Mucosa of descending colon (tissue), 3 donors: Measurements from ENCODE around the gene TTC34. TPM values are rescaled to one million over a fixed set of nuclear protein-coding genes. Genes with fewer than 3 reads are reported as not detected.

Experiments
- ATAC-seq: fragments of 200-7000 bp; cut with Tn5 transposase; one replicate; pipeline ENCODE4 v1.9.1; 2020; ENCODE audit warnings: mild to moderate bottlenecking, moderate library complexity
- DNase-seq, 3 donors: peaks; one replicate each; pipeline ENCODE4 v3.0.0-alpha.2; 2020
- H3K36me3 ChIP-seq: fragments of 200-600 bp; one replicate; pipeline ENCODE4 v1.8.0; 2021; ENCODE audit warnings: low read depth, mild to moderate bottlenecking
- H3K4me1 ChIP-seq: fragments of 200-600 bp; one replicate; pipeline ENCODE4 v1.8.0; 2021; ENCODE audit warnings: low read depth, mild to moderate bottlenecking
- H3K4me3 ChIP-seq: fragments of 200-600 bp; one replicate; pipeline ENCODE4 v1.8.0; 2021; ENCODE audit warnings: mild to moderate bottlenecking
- H3K9me3 ChIP-seq: fragments of 200-600 bp; one replicate; pipeline ENCODE4 v1.8.0; 2021; ENCODE audit warnings: mild to moderate bottlenecking
- intact Hi-C, 2 donors: fragments of 100-400 bp; cut with DNase I in 1 of 2; cut with micrococcal nuclease in 1 of 2; formaldehyde crosslinking; loops; one replicate each; pipeline versions ENCODE4 v1.11.0 to v1.11.1; 2022; cut with DNase I, micrococcal nuclease
- total RNA-seq, 3 donors: library from RNA; stranded (reverse); fragmentation: NEBNext Ultra II Directional in 2 of 3; extraction: Animal tissue kit (Norgen Biotek cat#: 25700) in 2 of 3; gene quantifications; one replicate each; pipeline versions ENCODE4 v1.2.1 to v1.2.4, GENCODE V29; 2021 to 2023
- TF ChIP-seq, protein P1 (sequence below): fragments of 200-600 bp; IDR thresholded peaks from one replicate; pipeline ENCODE4 v1.8.0; 2022; ENCODE audit warnings: antibody characterized with exemption, mild to moderate bottlenecking
- donor health status: DM: no; HTN: no; CAD: no; lungs with moderate emphysema.
- donor health status: DM: no; HTN: no; CAD: no.
- donor health status: DM: no; HTN: yes; CAD: no.

The TTC34 gene
- total RNA-seq, 3 donors from 2014 or later: 0.43 to 1.1 (median 0.61) TPM

DNA sequence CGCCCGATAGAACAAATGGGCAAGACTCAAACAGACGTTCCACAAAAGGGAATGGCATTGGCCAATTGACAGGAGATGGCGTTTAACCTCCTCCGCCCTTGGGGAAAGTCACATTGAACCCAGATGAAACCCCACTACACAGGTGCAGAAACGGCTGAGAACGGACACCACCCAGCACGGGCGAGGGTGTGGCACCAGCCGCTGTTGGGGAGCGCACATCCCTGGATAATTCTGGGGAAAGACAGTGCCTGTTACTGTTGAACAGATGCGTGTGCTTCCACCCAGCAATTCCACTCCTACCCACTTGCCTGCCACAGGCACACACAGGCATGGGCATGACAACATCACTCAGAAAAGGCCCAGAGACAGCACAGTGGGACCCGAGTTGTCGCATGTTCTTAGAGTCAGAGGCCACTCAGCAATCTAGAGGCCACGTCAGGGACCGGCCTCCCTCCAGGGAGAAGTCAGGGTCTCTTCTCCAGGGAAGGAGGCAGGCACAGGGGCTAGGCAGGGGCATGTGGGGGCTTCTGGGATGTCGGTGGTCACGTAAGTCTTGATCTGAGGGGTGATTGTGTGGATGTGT is 199.7 kb downstream of the TTC34 start:
- DNase-seq: no peak
- ATAC-seq: no peak

DNA sequence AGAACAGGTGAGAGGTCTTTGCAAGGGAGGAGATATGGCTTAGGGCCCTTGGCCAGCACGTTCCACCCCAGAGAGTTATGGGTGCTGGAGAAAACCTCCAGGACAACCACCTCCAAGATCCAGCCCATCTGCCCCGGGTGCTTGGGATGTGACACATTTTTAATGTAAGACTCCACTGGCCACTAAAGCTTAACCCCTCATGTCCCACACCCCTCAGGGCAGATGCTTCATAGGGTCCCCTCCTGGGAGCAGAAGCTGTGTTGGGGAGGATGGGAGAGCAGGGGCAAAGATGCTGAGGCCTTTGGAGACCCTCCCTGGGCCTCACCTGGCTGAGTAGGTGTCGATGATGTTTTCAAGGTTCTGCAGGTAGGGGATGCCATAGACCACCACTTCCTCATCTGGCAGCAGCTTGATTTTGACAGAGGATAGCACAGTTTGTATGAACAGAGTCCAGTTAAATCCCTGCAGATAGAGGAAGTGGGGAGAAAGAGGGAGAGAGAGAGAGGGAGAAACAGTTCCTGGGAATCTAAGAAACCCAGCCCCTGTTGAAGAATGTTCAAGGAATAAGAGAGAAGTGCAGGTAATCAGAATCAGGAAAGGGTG is 203.1 kb downstream of the TTC34 start:
- DNase-seq (no peak), ATAC-seq (no peak)
- intact Hi-C loops: no loop called here

More for the DNA sequence above, 199.7 kb downstream of the TTC34 start:
- no peaks in the 10 kb centered on the region for H3K4me1 ChIP-seq
- H3K9me3 ChIP-seq: no peaks in the 10 kb centered on the region
- TF ChIP-seq, protein P1, sequence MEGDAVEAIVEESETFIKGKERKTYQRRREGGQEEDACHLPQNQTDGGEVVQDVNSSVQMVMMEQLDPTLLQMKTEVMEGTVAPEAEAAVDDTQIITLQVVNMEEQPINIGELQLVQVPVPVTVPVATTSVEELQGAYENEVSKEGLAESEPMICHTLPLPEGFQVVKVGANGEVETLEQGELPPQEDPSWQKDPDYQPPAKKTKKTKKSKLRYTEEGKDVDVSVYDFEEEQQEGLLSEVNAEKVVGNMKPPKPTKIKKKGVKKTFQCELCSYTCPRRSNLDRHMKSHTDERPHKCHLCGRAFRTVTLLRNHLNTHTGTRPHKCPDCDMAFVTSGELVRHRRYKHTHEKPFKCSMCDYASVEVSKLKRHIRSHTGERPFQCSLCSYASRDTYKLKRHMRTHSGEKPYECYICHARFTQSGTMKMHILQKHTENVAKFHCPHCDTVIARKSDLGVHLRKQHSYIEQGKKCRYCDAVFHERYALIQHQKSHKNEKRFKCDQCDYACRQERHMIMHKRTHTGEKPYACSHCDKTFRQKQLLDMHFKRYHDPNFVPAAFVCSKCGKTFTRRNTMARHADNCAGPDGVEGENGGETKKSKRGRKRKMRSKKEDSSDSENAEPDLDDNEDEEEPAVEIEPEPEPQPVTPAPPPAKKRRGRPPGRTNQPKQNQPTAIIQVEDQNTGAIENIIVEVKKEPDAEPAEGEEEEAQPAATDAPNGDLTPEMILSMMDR: no peak
- intact Hi-C loops: no loop called here
- H3K36me3 ChIP-seq: no peaks in the 10 kb centered on the region
- no peak overlapping the region for H3K4me3 ChIP-seq

DNA sequence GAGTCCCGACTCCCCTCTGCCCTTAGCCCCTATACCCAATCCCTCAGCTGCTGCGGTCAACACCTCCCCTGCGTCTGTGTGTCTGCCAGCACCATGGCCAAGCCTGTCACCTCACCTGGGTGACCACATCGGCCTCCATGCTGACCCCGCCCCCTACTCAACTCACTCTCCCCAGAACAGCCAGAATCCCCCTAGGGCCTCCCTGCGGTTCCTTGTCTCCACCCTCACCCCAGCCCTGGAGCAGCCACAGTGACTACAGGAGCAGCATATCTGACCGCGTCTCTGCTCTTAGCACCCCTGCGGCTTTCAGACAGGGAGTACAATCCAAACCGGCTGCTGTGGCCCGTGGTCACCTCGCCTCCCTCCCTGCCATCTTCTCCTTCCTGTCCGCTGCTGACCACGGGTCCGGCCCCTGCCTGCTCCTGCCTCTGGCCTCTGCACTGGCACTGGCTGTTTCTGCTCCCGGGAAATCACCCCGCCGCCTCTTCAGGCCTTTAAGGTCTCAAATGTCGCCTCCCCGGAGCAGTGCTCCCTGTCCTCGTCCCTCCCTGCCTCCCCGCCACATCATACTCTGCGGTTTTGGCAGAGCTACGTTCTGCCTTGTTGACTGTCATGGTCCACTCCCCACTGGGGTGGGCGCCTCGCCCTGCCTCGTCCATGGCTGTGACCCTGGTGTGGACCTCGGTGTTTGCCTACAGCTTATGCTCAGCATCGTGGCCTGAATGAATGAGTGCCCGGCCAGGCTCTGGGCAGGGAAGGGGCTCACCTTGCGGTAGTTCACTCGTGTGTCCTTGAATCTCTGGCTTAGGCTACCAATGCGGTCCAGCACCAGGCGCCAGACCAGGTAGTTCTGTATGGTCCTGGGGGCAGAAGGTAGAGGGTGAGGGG is 203.8 kb downstream of the TTC34 start:
- intact Hi-C loops: no loop called here
- Histone ChIP-seq H3K4me1 (peaks cover 16% of the 10 kb centered on the region), H3K4me3 (no peak overlapping the region), H3K36me3 (no peaks in the 10 kb centered on the region), H3K9me3 (no peaks in the 10 kb centered on the region)
- DNase-seq: peak in 2 of 3 donors; percentile 23 to 39
- ATAC-seq: no peak
- TF ChIP-seq, protein P1: no peak

More for the DNA sequence above, 203.1 kb downstream of the TTC34 start:
- no peaks in the 10 kb centered on the region for H3K9me3 ChIP-seq
- H3K36me3 ChIP-seq: no peaks in the 10 kb centered on the region
- H3K4me3 ChIP-seq: no peak overlapping the region
- TF ChIP-seq, protein P1: no peak
- peaks cover 9% of the 10 kb centered on the region for H3K4me1 ChIP-seq

DNA sequence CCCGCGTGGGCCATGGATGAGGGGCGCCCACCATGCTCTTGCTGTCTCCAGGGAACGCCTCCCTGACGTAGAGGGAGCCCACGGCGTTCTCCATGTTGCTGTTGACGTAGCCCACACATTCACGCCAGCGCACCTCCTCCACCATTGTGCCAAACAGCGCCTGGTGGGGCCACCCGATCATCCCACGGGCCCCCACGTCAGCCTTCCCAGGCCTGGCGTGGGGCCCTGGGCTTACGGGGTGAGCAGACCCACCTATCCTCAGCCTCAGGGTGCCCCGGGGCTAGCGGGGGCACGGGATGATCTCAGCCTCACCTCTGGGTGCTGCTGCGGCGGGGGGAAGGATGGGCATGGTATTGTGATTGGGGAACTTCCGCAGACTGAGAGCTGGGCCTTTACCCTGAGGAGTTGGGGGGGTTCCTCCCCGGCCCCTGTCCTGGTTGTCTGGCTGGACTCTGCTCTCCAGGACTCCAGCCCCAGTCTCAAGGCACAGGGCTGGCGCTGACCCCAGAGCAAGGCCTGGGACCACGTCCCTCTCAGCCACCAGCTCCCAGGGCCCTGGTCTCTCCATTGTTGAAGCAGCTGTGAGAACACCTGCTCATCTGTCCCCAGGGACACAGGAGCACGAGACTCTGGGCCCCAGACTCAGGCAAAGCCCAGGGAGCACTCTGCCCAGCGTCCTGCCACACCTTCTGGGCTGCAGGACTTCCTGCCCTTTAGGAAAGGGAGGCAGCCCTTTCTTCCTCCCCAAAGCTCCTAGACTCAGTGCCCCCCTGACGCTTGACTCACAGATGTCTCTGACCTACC is 204.8 kb downstream of the TTC34 start:
- H3K36me3 ChIP-seq: no peaks in the 10 kb centered on the region
- no peaks in the 10 kb centered on the region for H3K9me3 ChIP-seq
- intact Hi-C loops: no loop called here
- ATAC-seq (no peak), DNase-seq (peak in 1 of 3 donors; percentile 28)
- TF ChIP-seq, protein P1: no peak
- peaks cover 18% of the 10 kb centered on the region for H3K4me1 ChIP-seq
- no peak overlapping the region for H3K4me3 ChIP-seq

DNA sequence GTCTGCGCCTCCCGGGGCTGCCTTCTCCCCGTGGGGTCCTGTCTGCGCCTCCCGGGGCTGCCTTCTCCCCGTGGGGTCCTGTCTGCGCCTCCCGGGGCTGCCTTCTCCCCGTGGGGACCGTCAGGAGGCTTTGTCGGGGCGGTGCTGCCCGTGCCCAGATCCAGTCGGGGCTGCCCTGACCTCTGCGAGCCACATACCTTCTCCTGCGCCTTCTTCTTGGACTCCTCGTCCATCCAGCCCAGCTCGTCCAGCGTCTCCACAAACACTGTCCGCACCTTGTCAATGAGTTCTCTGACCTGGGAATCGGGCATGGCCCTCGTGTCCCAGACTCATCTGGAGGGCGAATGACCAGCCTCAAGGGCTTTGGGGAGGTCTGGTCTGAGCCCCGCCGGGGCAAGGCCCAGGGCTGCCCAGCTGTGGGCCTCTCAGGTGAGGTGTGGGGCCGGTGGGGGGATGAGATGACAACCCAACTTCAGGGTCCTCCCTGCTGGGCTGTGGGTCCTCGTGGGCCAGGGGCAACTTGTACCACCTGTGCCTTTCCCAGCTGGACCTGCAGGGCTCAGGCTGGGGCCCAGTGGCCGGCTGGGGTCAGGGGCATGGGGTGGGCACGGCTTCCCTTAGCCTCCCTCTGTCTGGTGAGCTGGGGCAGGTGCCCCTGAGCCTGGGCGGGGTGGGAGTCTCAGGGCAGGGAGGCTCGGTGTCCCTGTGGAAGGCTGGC is 205.5 kb downstream of the TTC34 start:
- H3K9me3 ChIP-seq: no peaks in the 10 kb centered on the region
- no peaks in the 10 kb centered on the region for H3K36me3 ChIP-seq
- H3K4me3 ChIP-seq: no peak overlapping the region
- H3K4me1 ChIP-seq: peaks cover 18% of the 10 kb centered on the region
- ATAC-seq (no peak), DNase-seq (peak in 2 of 3 donors; percentile 21 to 40)
- TF ChIP-seq, protein P1: no peak
- intact Hi-C loops: no loop called here
